ENCODE data around the gene IKBKE.

The IKBKE gene

GRCh38 chr1:206511362-206512057, 41.2 kb downstream of the IKBKE start:
- DNase-seq (ENCODE audit: low read depth in 2 of 3, low spot score in 2 of 3), result no peak

GRCh38 chr1:206512058-206512850, 42.0 kb downstream of the IKBKE start:
- no peak for DNase-seq (ENCODE audit: low read depth in 2 of 3, low spot score in 2 of 3)

DNA sequence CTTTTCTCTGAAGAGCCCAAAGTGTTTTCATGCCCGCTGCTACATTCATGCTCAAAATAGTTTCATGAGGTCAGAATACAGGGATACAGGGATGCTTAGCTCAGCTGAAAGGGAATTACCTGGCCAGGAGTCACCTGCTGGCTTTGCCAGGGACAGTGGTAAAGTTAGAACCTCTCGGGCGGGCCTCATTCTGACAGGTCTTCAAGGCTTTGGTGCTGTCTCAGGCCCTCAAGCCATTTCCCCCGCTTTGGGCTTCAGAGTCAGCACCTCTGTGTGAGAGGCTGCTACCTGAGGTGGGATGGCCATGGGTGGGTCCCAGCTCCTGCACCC, 42.5 kb downstream of the IKBKE start:
- DNase-seq (ENCODE audit: low read depth in 2 of 3, low spot score in 2 of 3), result no peak

DNA sequence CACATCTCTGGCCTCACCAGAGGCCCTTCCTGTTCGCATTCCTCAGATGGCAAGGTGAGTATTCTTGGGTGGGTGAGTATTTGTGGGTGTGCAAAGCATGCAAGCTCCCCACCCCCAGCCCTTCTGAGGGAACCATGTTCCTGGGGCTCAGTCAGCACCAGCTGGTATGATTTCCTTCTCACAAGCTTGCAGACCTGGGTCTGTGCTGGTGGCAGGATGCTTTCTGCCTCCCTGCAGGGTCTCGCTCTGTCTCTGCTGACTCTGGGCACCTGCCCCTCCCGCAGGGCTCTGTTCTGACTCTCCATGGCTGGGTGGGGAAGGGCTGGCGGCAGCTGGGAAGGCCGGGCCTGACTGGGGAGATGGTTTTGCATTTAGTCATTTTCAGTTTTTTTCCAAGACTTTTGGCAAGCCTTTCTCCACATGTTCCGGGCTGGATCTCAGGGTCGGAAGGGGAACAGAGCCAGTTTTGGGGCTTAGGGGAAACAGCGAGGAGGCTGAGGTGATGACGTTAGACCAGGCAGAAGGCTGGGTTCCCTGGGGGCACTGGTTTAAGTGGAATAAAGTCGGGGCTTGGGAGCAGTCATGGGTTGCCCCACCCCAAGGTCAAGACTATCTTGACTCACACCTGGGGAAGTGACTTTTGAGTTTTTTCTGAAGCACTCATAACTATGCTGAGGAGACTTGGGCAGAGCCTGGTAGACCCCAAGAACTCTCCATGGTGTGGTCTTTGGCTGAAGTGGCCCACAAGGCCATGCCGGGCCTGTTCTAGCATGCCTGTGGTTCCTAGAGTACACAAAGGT, 43.2 kb downstream of the IKBKE start:
- DNase-seq (ENCODE audit: low read depth in 2 of 3, low spot score in 2 of 3), result no peak

DNA sequence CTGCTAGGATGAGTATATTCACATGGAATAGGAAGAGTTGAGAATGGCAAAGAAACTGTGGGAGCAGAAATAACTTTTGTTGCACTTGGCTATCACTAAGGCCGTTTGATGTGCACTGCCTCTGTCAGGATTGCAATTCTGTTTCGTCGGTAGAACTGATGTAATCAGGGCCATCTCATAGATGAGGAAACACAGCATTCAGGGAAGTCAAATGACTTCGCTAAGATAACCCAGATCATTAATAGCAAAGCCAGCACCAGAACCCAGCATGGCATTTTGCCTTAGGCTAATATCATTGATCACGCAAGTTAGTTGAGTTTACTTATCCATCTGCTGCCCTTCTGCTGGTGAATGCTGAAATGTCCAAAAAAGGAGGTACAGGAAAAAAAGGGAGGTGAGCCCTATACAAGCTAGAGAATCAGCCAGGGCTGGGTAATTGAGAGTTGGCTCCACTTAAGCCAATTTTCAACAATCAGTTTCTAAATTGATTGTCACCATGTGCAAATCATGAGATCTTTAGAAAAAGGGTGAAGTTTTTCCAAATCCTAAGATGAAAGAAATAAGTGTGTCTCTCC, 44.6 kb downstream of the IKBKE start:
- DNase-seq (ENCODE audit: low read depth in 2 of 3, low spot score in 2 of 3), result no peak

- DNase-seq (ENCODE audit: low read depth in 2 of 3, low spot score in 2 of 3), result no peak
Measured at GRCh38 chr1:206516728-206516990, 46.4 kb downstream of the IKBKE start.

DNA sequence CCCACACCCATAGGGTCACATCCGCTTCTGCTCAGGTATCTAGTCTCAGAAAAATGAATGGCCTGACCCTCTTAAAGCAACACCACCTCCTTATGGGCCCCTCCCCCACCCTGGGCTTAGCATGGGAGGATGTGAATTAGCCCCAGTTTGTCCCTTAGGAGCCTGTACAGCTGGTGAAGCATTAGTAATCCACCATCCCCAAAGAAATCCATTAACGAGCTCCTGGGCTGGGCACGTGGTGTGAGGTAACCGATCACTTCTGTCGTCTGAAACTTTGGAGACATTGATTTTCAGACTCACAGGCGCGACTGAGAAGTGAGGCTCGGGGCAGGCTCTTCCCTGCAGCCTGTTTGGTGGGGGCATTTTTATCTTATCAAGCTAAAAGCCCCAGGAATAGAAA, 47.5 kb downstream of the IKBKE start:
- DNase-seq (ENCODE audit: low read depth in 2 of 3, low spot score in 2 of 3), result no peak

DNA sequence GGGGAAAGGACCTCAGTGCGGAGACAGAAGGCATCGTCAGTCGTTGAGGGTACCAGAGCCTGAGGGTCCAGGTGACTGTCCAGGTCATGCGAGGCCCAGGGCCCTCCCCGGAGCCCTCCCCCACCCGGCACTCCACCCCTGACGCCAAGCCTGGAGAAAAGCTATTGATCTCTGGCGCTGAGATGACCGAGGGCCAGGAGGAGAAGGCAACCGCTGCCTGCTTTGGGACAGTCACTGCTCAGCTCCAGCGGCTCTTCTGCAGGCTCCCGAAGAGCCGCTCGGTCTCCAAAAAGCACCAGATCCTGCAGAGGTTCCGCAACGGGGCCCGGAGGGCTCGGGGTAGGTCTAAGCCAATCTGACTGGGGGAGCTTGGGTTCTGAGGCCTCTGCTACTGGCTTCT, 47.9 kb downstream of the IKBKE start:
- no peak for DNase-seq (ENCODE audit: low read depth in 2 of 3, low spot score in 2 of 3)

GRCh38 chr1:206518743-206519142, 48.5 kb downstream of the IKBKE start:
- DNase-seq (ENCODE audit: low read depth in 2 of 3, low spot score in 2 of 3), result no peak

DNA sequence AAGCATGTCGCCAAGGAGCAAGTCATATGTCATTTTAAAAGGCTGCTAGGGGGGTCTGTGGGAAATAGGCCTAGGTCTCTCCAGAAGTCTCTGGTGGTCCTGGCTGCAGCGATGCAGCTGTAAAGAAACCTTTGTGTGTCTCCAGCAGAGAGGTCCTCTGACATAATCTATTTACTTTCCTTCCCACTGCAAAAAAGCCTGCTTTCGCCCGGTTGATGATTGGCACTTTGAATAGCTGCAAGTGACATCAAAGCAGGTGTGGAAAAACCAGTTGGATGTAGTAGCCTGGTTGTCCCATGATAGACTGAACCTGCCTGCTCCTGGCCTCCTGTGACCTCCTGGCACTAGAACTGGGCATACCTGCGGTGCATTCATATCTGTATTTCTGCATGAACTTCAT, 50.9 kb downstream of the IKBKE start:
- no peak for DNase-seq (ENCODE audit: low read depth in 2 of 3, low spot score in 2 of 3)

DNA sequence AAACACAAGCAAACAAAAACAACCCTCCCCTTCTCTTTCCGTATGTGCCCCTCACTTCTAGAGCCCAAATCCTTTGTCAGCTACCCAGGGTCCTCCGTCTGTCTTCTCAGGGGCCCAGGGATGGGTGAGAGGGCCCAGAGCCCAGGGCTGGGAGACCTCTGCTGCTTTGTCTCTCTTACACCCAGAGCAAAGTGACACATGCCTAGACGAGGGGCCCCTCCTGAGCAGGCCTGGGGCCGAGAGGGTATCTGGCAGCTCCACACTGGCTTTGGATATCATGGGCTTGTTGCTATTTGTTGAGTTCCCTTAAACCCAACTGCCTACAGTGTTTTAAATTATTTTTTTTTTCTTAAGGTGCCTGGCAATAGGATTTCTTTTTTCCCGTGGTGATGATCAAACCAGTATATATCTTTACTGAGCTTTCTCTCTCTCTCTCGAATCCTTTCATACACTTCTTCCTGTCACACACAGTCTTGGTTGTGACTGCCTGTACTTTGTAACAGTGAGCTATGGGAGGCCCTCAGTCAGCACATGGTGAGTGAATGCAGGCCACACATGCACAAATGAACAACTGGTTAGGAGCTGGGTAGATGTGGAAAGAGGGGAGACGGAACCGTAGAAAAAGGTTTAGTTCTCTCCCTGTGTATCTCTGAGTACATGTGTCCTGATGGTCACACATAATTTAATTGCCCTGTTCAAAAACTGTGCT, 51.6 kb downstream of the IKBKE start:
- DNase-seq (ENCODE audit: low read depth in 2 of 3, low spot score in 2 of 3), result no peak

DNA sequence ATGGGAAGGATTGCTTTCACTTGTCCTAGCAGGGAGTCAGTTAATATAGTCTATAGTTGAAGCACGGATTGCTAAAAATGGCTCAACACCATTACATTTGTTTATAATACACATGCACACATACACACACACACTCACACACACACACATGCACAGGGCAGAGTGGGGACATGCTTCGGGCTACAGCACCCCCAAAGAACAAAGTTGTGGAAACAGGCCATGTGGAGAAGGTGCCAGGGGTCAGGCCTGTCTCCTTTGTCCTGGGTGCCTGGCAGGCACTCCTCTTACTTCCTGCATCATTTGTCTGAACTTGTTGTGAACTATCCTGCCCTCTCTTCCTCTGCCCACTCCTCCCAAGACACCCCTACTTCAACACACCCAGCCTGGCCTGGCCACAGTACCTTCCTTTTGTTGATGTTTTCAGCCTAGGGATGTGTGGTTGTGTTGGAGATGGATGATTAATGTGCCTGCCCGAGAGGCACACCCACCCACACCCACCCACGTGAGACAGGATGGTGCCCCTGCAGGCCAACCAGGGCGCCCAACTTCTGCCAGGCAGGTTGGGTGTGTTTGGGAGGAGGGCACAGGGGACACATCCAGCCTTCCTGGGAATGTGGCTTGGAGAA, 54.6 kb downstream of the IKBKE start:
- no peak for DNase-seq (ENCODE audit: low read depth in 2 of 3, low spot score in 2 of 3)

DNA sequence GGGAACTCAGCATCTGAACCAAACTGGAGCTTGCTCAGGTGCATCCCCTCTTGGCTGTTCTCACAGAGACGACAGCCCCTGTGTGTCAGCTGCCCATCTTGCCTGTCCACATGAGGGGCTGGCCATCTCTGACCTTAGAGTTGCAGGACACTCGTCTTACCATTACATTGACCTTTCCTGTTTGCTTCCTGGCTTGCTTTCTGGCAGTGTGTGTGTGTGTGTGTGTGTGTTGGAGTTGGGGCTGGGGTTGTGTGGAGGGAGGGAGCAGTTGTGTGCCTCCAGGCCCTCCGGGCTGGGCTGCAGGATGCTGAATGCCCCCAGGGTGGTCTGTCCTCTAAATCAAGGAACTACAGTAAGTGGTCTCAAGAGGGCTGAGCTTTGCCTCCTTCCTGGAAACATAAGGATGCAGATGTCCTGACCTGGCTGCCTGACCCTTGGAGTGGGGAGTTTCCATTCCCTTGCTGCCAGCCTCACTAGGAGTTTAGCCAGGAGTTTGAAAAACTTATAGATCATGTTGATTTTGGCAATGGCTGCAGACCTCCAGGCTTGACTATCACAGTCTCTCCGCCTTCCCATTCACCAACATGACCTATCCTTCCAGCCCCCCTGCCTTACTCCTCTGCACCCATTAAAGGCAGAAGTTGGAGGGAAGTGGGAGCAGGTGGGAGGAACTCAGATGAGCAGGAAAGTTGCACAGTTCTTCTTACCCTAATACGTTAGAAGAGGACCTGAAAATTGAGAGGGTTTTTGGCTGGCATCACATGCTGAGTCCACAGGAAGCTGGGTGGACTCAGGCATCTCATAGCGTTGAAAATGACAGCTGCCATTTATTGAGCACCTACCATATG, 56.0 kb downstream of the IKBKE start:
- DNase-seq (ENCODE audit: low read depth in 2 of 3, low spot score in 2 of 3), result no peak

DNA sequence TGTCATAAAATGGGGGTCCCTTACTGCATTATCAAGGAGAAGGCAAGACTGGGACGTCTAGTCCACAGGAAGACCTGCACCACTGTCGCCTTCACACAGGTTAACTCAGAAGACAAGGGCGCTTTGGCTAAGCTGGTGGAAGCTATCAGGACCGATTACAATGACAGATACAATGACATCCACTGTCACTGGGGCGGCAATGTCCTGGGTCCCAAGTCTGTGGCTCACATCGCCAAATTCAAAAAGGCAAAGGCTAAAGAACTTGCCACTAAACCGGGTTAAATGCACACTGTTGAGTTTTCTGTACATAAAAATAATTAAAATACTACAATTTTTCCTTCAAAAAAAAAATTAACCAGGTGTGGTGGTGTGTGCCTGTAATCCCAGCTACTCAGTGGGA, 59.1 kb downstream of the IKBKE start:
- no peak for DNase-seq (ENCODE audit: low read depth in 2 of 3, low spot score in 2 of 3)

GRCh38 chr1:206532368-206532767, 62.1 kb downstream of the IKBKE start:
- DNase-seq (ENCODE audit: low read depth in 2 of 3, low spot score in 2 of 3), result no peak

DNA sequence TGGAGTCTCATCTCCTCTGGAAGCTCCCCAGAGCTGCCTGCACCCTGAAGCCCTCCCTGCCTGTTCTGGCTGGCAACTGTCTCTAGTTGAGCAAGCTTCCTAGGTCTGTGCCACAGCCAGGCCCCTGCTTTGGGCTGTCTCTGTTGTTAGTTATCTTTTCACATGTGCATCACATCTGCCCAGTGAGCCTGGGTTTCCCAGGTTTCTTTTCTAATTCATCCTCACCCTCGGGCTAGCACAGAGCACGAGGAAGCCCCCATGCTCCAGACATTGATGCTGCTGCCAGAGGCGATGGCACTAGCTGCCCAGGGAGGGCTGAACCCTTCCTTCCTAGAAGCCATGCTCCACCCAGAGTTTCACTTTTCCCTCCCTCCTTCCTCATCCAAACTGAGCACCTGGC, 64.3 kb downstream of the IKBKE start:
- no peak for DNase-seq (ENCODE audit: low read depth in 2 of 3, low spot score in 2 of 3)

GRCh38 chr1:206535853-206536188, 65.5 kb downstream of the IKBKE start:
- no peak for DNase-seq (ENCODE audit: low read depth in 2 of 3, low spot score in 2 of 3)

GRCh38 chr1:206537141-206537540, 66.9 kb downstream of the IKBKE start:
- no peak for DNase-seq (ENCODE audit: low read depth in 2 of 3, low spot score in 2 of 3)

GRCh38 chr1:206538086-206538770, 68.0 kb downstream of the IKBKE start:
- DNase-seq (ENCODE audit: low read depth in 2 of 3, low spot score in 2 of 3), result no peak
